Heart left ventricle (tissue), 16 donors: ENCODE results near the gene ABLIM1. TPM values are rescaled to one million over a fixed set of nuclear protein-coding genes. Genes with fewer than 3 reads are reported as not detected.

Source experiments
- ATAC-seq, 4 donors: fragments of 200-7000 bp; cut with Tn5 transposase; one replicate each; pipeline ENCODE4 v1.9.1; 2020 to 2022; ENCODE audit warnings: moderate library complexity in 4 of 4, mild to moderate bottlenecking in 3 of 4, moderate number of reproducible peaks in 1 of 4
- DNase-seq, 5 donors: peaks; one replicate each; pipeline ENCODE4 v3.0.0-alpha.2; 2020
- H3K27ac ChIP-seq, 12 donors: fragments of 200-600 bp; sonication (generic) in 4 of 12; one replicate each; pipeline versions ENCODE4 v1.5.0 to v1.8.0; 2016 to 2022; ENCODE audit warnings: mild to moderate bottlenecking in 2 of 12
- H3K27me3 ChIP-seq, 9 donors: fragments of 200-600 bp; sonication (generic) in 2 of 9; one replicate each; pipeline versions ENCODE4 v1.5.1 to v1.8.0; 2016 to 2022; ENCODE audit warnings: mild to moderate bottlenecking in 3 of 9
- H3K36me3 ChIP-seq, 9 donors: fragments of 200-600 bp; sonication (generic) in 2 of 9; one replicate each; pipeline versions ENCODE4 v1.5.0 to v1.8.0; 2018 to 2022; ENCODE audit warnings: mild to moderate bottlenecking in 2 of 9
- H3K4me1 ChIP-seq, 12 donors: fragments of 200-600 bp; sonication (generic) in 4 of 12; one replicate each; pipeline versions ENCODE4 v1.5.0 to v1.8.0; 2016 to 2022; ENCODE audit warnings: mild to moderate bottlenecking in 3 of 12
- H3K4me3 ChIP-seq, 12 donors: fragments of 200-600 bp; sonication (generic) in 4 of 12; one replicate each; pipeline versions ENCODE4 v1.5.0 to v1.8.0; 2017 to 2022; ENCODE audit warnings: mild to moderate bottlenecking in 9 of 12, moderate library complexity in 4 of 12
- H3K9me3 ChIP-seq, 12 donors: fragments of 200-600 bp; sonication (generic) in 4 of 12; one replicate each; pipeline versions ENCODE4 v1.5.0 to v1.8.0; 2016 to 2022; ENCODE audit warnings: mild to moderate bottlenecking in 1 of 12
- POLR2A ChIP-seq, 2 donors: fragments of 450-650 bp; IDR thresholded peaks; one replicate each; pipeline ENCODE4 v1.6.1; 2017; ENCODE audit warnings: antibody characterized with exemption in 2 of 2, mild to moderate bottlenecking in 2 of 2, moderate library complexity in 2 of 2
- WGBS, 4 donors: extraction: QIAGEN DNeasy Blood & Tissue Kit in 2 of 4; methylation state at CpG; one replicate each; pipeline versions ENCODE4 v1.1.5 to v1.1.7; 2013 to 2018; 5-methylcytosine and 5-hydroxymethylcytosine counted together
- intact Hi-C, 10 donors: fragments of 100-400 bp; cut with DNase I; formaldehyde crosslinking; loops; one replicate each; pipeline versions ENCODE4 v1.11.1 to v1.14.2; 2022
- polyA plus RNA-seq, 2 donors: library from polyadenylated mRNA; stranded (reverse); fragments of 200-250 nt; gene quantifications; one replicate each; pipeline ENCODE4 v1.2.3, GENCODE V29; 2013
- total RNA-seq, 9 donors: library from RNA; depleted of rRNA in 2 of 9; stranded (reverse); fragments of >200 nt in 2 of 9; fragmentation: NEBNext Ultra II Directional in 3 of 9; extraction: Animal tissue kit (Norgen Biotek cat#: 25700) in 3 of 9; gene quantifications; one replicate each; pipeline versions ENCODE4 v1.1.0 to v1.2.4, GENCODE V29; 2016 to 2023
- TF ChIP-seq, protein P1 (sequence below), 12 donors: fragments of 200-600 bp; sonication (generic) in 4 of 12; IDR thresholded peaks; one replicate each; pipeline versions ENCODE4 v1.5.0 to v1.8.0; 2018 to 2022; ENCODE audit warnings: antibody characterized with exemption in 12 of 12, mild to moderate bottlenecking in 5 of 12
- donor health status: ischemic (EF 13 %, LVEDD 7.1; RV severe dilation, severe dysfunction).
- donor health status: healthy with polysubstance abuse.
- donor health status: DM: no; HTN: yes; CAD: no.
- donor health status: DM: no; HTN: no; CAD: no.
- donor health status: ischemic (EF 25% LVEDD 6.9; RV normal size, moderate dysfunction).
- donor health status: ischemic (EF 25% LVEDD 5.7; RV mildly dilated, moderate dysfunction).
- donor health status: healthy.
- donor health status: DM: yes; HTN: yes; CAD: no.
- donor health status: ischemic (EF 35%, LVEDD 5.7; RV mildly dilated, moderate dysfunction).
- donor health status: nonischemic (EF 11% LVEDD 7.7; RV severe dilation, severe dysfunction).
- donor health status: DM: yes; HTN: yes; CAD: no.
- donor health status: PGD.
- donor health status: ischemic (EF 29% LVEDD 5.4; RV normal size, mild dysfunction).
- donor health status: nonischemic (EF 23%, LVEDD 6.1; RV moderate dilation, normal function).

ABLIM1 gene
- total and polyA plus RNA-seq, 11 donors, result 242 to 713 (median 561) TPM

GRCh38 chr10:114489521-114490310, 168.4 kb downstream of the ABLIM1 start:
- TF ChIP-seq, protein P1, sequence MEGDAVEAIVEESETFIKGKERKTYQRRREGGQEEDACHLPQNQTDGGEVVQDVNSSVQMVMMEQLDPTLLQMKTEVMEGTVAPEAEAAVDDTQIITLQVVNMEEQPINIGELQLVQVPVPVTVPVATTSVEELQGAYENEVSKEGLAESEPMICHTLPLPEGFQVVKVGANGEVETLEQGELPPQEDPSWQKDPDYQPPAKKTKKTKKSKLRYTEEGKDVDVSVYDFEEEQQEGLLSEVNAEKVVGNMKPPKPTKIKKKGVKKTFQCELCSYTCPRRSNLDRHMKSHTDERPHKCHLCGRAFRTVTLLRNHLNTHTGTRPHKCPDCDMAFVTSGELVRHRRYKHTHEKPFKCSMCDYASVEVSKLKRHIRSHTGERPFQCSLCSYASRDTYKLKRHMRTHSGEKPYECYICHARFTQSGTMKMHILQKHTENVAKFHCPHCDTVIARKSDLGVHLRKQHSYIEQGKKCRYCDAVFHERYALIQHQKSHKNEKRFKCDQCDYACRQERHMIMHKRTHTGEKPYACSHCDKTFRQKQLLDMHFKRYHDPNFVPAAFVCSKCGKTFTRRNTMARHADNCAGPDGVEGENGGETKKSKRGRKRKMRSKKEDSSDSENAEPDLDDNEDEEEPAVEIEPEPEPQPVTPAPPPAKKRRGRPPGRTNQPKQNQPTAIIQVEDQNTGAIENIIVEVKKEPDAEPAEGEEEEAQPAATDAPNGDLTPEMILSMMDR (IDR thresholded peaks at IDR 0.05), result no peak
- TF ChIP-seq POLR2A (IDR thresholded peaks at IDR 0.05), result no peak
- Histone ChIP-seq H3K9me3 (no peaks in the 10 kb centered on the region), H3K4me1 (peaks cover 7 to 90% (median 49%) of the 10 kb centered on the region in 12 donors), H3K4me3 (no peak overlapping the region), H3K36me3 (peaks cover 0 to 72% (median 39%) of the 10 kb centered on the region in 9 donors), H3K27ac (peak overlapping the region in 9 of 12 donors; percentile 6 to 80 (median 21)), H3K27me3 (no peaks in the 10 kb centered on the region)
- WGBS, 4 donors, result 43 to 59% (median 51%) methylated on average over 14 of the region's 14 CpGs
- DNase-seq (peak in 1 of 5 donors; percentile 34), ATAC-seq (peak in 3 of 4 donors; percentile 27 to 41 (median 41))
- intact Hi-C loops, result loop anchor here in 2 of 10 donors (5.0 to 10.0 kb wide), 2 partner anchors 48 to 145 kb away; no protein-coding TSS in a partner anchor

- H3K9me3 ChIP-seq, result no peaks in the 10 kb centered on the region
- ATAC-seq (no peak), DNase-seq (no peak)
- no peak overlapping the region for H3K4me3 ChIP-seq
- intact Hi-C loops, result loop anchor here in 1 of 10 donors (10.0 kb wide), 1 partner anchor 147 kb away; no protein-coding TSS in a partner anchor
- H3K27me3 ChIP-seq, result no peaks in the 10 kb centered on the region
- WGBS, 4 donors, result 76 to 81% (median 80%) methylated on average over 9 of the region's 9 CpGs
- H3K4me1 ChIP-seq, result peaks cover 9 to 92% (median 61%) of the 10 kb centered on the region in 12 donors
- peak overlapping the region in 4 of 12 donors; percentile 2 to 80 (median 17) for H3K27ac ChIP-seq
- peaks cover 0 to 72% (median 43%) of the 10 kb centered on the region in 9 donors for H3K36me3 ChIP-seq
- TF ChIP-seq, protein P1 (IDR thresholded peaks at IDR 0.05), result no peak
- no peak for TF ChIP-seq POLR2A (IDR thresholded peaks at IDR 0.05)
These were observed 170.1 kb downstream of the ABLIM1 start for GRCh38 chr10:114487815-114488536.

DNA sequence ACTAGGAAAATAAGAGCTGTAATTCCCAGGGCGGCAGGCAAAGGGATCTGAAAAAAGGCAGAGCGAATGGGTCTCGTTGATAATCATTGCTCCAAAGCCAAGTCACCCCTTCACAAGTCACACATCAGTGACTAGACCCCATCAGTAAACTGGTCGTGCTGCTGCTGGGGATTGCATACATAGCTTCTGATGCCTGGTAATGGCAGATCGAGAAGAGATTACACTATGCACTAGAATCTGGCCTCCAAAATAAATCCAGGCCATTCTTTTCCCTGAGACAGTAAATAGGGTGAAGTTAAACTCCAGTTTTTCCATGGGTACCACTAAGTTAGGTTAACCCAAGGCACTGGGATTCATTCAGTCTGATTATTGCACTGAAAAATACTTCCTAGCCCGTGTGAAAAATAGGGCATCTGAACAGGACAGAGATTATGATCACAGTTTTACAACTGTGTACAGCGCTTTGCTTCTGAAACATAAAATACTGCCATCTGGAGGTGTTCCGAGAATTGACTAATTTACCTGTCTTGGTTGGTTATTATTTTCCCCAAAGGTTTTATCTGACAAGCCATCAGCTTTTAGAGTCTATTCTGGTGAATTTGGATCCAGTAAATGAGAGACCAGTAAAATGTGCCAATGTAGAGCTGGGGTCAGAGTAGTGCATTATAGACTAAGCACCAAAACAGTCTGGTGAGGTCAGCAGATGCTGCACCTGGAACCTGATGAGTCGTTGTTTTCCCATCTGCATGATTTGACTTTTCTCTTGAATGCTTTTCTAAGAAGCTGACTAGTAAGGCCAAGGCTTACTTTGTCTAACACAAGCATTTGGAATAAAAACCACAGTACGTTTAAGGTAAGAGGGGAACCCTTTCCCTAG, 170.9 kb downstream of the ABLIM1 start:
- H3K9me3 ChIP-seq, result no peaks in the 10 kb centered on the region
- peak overlapping the region in 4 of 12 donors; percentile 5 to 80 (median 21) for H3K27ac ChIP-seq
- H3K4me1 ChIP-seq, result peaks cover 9 to 92% (median 57%) of the 10 kb centered on the region in 12 donors
- WGBS, 4 donors, result 79 to 82% (median 81%) methylated on average over 10 of the region's 10 CpGs
- intact Hi-C loops, result loop anchor here in 1 of 10 donors (10.0 kb wide), 1 partner anchor 148 kb away; no protein-coding TSS in a partner anchor
- TF ChIP-seq, protein P1 (IDR thresholded peaks at IDR 0.05), result no peak
- TF ChIP-seq POLR2A (IDR thresholded peaks at IDR 0.05), result no peak
- no peaks in the 10 kb centered on the region for H3K27me3 ChIP-seq
- ATAC-seq (no peak), DNase-seq (no peak)
- peaks cover 0 to 74% (median 43%) of the 10 kb centered on the region in 9 donors for H3K36me3 ChIP-seq
- H3K4me3 ChIP-seq, result no peak overlapping the region
